DOHH2 (cell line): ENCODE data around the gene CARS2.

Source experiments
- EZH2phosphoT487 ChIP-seq: fragments of 200-600 bp; sonication (generic); IDR thresholded peaks from 2 replicates; pipeline ENCODE4 v1.6.1; 2017; ENCODE audit warnings: borderline replicate concordance, mild to moderate bottlenecking, antibody characterized with exemption, low read length, moderate library complexity, mixed read lengths
- TF ChIP-seq, protein P1 (sequence below): fragments of 200-600 bp; sonication (generic); IDR thresholded peaks from one replicate; pipeline ENCODE4 v1.5.1; 2014; ENCODE audit warnings: antibody characterized with exemption, mild to moderate bottlenecking, low read depth, low read length; ENCODE audit not compliant: poor library complexity, severe bottlenecking

DNA sequence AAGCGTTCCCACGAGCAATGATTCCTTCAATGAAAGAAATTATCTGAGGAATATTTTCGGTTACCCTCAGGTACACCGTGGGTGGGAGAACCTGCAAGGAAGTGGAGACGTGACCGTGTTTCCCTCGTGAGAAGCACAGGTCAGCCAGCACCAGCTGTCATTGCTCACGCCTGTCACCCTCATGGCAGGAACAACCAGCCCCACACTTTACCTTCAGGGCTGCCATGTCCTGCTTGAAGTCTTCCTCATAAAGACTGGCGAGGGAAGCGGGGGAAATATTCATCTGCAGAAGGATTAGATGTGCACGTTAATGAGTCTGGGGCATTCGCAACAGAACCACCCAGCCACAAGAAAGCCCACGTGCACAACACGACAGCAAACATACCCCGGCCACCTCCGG is 18.2 kb downstream of the CARS2 start:
- TF ChIP-seq, protein P1, sequence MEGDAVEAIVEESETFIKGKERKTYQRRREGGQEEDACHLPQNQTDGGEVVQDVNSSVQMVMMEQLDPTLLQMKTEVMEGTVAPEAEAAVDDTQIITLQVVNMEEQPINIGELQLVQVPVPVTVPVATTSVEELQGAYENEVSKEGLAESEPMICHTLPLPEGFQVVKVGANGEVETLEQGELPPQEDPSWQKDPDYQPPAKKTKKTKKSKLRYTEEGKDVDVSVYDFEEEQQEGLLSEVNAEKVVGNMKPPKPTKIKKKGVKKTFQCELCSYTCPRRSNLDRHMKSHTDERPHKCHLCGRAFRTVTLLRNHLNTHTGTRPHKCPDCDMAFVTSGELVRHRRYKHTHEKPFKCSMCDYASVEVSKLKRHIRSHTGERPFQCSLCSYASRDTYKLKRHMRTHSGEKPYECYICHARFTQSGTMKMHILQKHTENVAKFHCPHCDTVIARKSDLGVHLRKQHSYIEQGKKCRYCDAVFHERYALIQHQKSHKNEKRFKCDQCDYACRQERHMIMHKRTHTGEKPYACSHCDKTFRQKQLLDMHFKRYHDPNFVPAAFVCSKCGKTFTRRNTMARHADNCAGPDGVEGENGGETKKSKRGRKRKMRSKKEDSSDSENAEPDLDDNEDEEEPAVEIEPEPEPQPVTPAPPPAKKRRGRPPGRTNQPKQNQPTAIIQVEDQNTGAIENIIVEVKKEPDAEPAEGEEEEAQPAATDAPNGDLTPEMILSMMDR = no peak
- TF ChIP-seq EZH2phosphoT487 = no peak
